IMR-90 (cell line): ENCODE results near the gene ALOX12. TPM values are rescaled to one million over a fixed set of nuclear protein-coding genes. Genes with fewer than 3 reads are reported as not detected.
A peak's percentile ranks its signal among the peaks of the same experiment; 100 is the strongest.

Source experiments
- ATAC-seq: fragments of 200-7000 bp; cut with Tn5 transposase; 2 replicates; pipeline ENCODE4 v1.9.1; 2020; ENCODE audit warnings: low read depth, mild to moderate bottlenecking, moderate library complexity
- BruUV-seq: library from RNA; stranded (reverse); fragments of 400-500 nt; replicated peaks from 2 replicates; lab custom pipeline; 2021; lab: Mats Ljungman, UMichigan
- CTCF ChIA-PET: fragments of 300-600 bp; formaldehyde crosslinking; extraction: SDS; loops from one replicate; lab custom pipeline; 2021; ENCODE audit warnings: antibody characterized with exemption; lab: Yijun Ruan, JAX
- POLR2A ChIA-PET: fragments of 300-600 bp; sonication (Branson Sonifier 250); formaldehyde crosslinking; loops from one replicate; lab custom pipeline; 2022; ENCODE audit warnings: antibody characterized with exemption; ENCODE audit not compliant: unreplicated experiment; lab: Charles Lee
- DNase-seq: peaks from one replicate; pipeline ENCODE4 v3.0.0; 2013
- H2AFZ ChIP-seq: replicated peaks from 2 replicates; pipeline ENCODE3; 2013; ENCODE audit warnings: low read length, mild to moderate bottlenecking; ENCODE audit not compliant: poor library complexity
- H2AK5ac ChIP-seq: 2 replicates; pipeline ENCODE4 v1.6.1; 2013; ENCODE audit warnings: low read depth, low read length, inconsistent platforms
- H2AK9ac ChIP-seq: replicated peaks from 2 replicates; pipeline ENCODE3; 2013; ENCODE audit warnings: mild to moderate bottlenecking, low read depth, low read length, moderate library complexity; ENCODE audit not compliant: poor library complexity
- H2BK120ac ChIP-seq: 2 replicates; pipeline ENCODE4 v1.6.1; 2013; ENCODE audit warnings: low read depth, low read length, inconsistent platforms
- H2BK15ac ChIP-seq: 3 replicates; pipeline ENCODE4 v1.6.1; 2013; ENCODE audit warnings: low read depth, low read length, inconsistent platforms
- H2BK20ac ChIP-seq: 2 replicates; pipeline ENCODE4 v1.6.1; 2013; ENCODE audit warnings: low read depth, mild to moderate bottlenecking, inconsistent platforms, low read length, moderate library complexity
- H2BK5ac ChIP-seq: 2 replicates; pipeline ENCODE4 v1.6.1; 2013; ENCODE audit warnings: mild to moderate bottlenecking, low read depth, low read length, inconsistent platforms; ENCODE audit not compliant: poor library complexity, severe bottlenecking
- H3K14ac ChIP-seq: replicated peaks from 2 replicates; pipeline ENCODE4 v1.6.1; 2013; ENCODE audit warnings: low read depth, low read length, inconsistent platforms
- H3K18ac ChIP-seq: 2 replicates; pipeline ENCODE4 v1.6.1; 2013; ENCODE audit warnings: low read depth, low read length, control low read depth
- H3K23ac ChIP-seq: 2 replicates; pipeline ENCODE4 v1.6.1; 2013; ENCODE audit warnings: low read depth, low read length, inconsistent platforms
- H3K27ac ChIP-seq: 2 replicates; pipeline ENCODE4 v1.5.1; 2013; ENCODE audit warnings: mild to moderate bottlenecking, control low read depth, low read length; ENCODE audit not compliant: insufficient read depth
- H3K27me3 ChIP-seq: 2 replicates; pipeline ENCODE4 v1.6.1; 2013; ENCODE audit warnings: low read length; ENCODE audit not compliant: control insufficient read depth, insufficient read depth
- H3K36me3 ChIP-seq: 2 replicates; pipeline ENCODE4 v1.6.1; 2013; ENCODE audit warnings: low read length, mixed read lengths; ENCODE audit not compliant: control insufficient read depth, insufficient read depth
- H3K4ac ChIP-seq: 2 replicates; pipeline ENCODE4 v1.6.1; 2013; ENCODE audit warnings: low read depth, low read length, inconsistent platforms
- H3K4me1 ChIP-seq: 2 replicates; pipeline ENCODE4 v1.6.1; 2013; ENCODE audit warnings: low read length, mixed read lengths; ENCODE audit not compliant: control insufficient read depth, insufficient read depth
- H3K4me2 ChIP-seq: 2 replicates; pipeline ENCODE4 v1.6.1; 2013; ENCODE audit warnings: low read depth, mild to moderate bottlenecking, control low read depth, low read length, moderate library complexity
- H3K4me3 ChIP-seq: 2 replicates; pipeline ENCODE4 v1.5.1; 2013; ENCODE audit warnings: low read depth, mild to moderate bottlenecking, control low read depth, low read length, moderate library complexity; ENCODE audit not compliant: insufficient read depth
- H3K56ac ChIP-seq: 2 replicates; pipeline ENCODE4 v1.6.1; 2013; ENCODE audit warnings: low read length, inconsistent platforms; ENCODE audit not compliant: insufficient read depth; ENCODE audit errors: extremely low read depth
- H3K79me1 ChIP-seq, 2 experiments: 2 replicates each; pipeline ENCODE4 v1.6.1; 2013; ENCODE audit warnings: low read length in 2 of 2, inconsistent platforms in 1 of 2, low read depth in 1 of 2
- H3K9ac ChIP-seq: 2 replicates; pipeline ENCODE4 v1.6.1; 2013; ENCODE audit warnings: low read depth, low read length, control low read depth
- H3K9me1 ChIP-seq: 2 replicates; pipeline ENCODE4 v1.6.1; 2013; ENCODE audit warnings: low read length, inconsistent platforms; ENCODE audit not compliant: insufficient read depth
- H3K9me3 ChIP-seq: 2 replicates; pipeline ENCODE4 v1.6.1; 2013; ENCODE audit warnings: low read length; ENCODE audit not compliant: control insufficient read depth, insufficient read depth
- H4K20me1 ChIP-seq: 2 replicates; pipeline ENCODE4 v1.6.1; 2013; ENCODE audit warnings: low read length, inconsistent platforms; ENCODE audit not compliant: insufficient read depth
- H4K5ac ChIP-seq: 2 replicates; pipeline ENCODE4 v1.6.1; 2013; ENCODE audit warnings: mild to moderate bottlenecking, low read depth, low read length, control low read depth
- H4K8ac ChIP-seq, 2 experiments: 2 replicates each; pipeline ENCODE4 v1.6.1; 2013; ENCODE audit warnings: low read depth in 2 of 2, low read length in 2 of 2, control low read depth in 1 of 2, inconsistent platforms in 1 of 2
- H4K91ac ChIP-seq: 2 replicates; pipeline ENCODE4 v1.6.1; 2013; ENCODE audit warnings: low read depth, low read length, inconsistent platforms; ENCODE audit not compliant: insufficient read depth
- CEBPB ChIP-seq: IDR thresholded peaks from 2 replicates; pipeline ENCODE4 v1.6.1; 2012; ENCODE audit warnings: low read depth, low read length, improper control_type of control experiment
- CHD1 ChIP-seq: IDR thresholded peaks from 2 replicates; pipeline ENCODE4 v1.6.1; 2012; ENCODE audit warnings: low read depth, low read length, improper control_type of control experiment
- FOS ChIP-seq: fragments of 150-350 bp; IDR thresholded peaks from 2 replicates; pipeline ENCODE4 v1.6.1; 2016; ENCODE audit warnings: low read depth, low read length
- MAZ ChIP-seq: IDR thresholded peaks from 2 replicates; pipeline ENCODE4 v1.6.1; 2012; ENCODE audit warnings: low read depth, mild to moderate bottlenecking, low read length, improper control_type of control experiment, moderate library complexity, borderline replicate concordance
- MXI1 ChIP-seq: IDR thresholded peaks from 2 replicates; pipeline ENCODE4 v1.6.1; 2012; ENCODE audit warnings: low read depth, mild to moderate bottlenecking, low read length, moderate library complexity, borderline replicate concordance
- NFE2L2 ChIP-seq: fragments of 150-350 bp; IDR thresholded peaks from 2 replicates; pipeline ENCODE4 v1.6.1; 2016; ENCODE audit warnings: low read depth, mild to moderate bottlenecking, low read length
- RFX5 ChIP-seq: IDR thresholded peaks from 2 replicates; pipeline ENCODE4 v1.8.0; 2012; ENCODE audit warnings: low read depth, mild to moderate bottlenecking, low read length, moderate library complexity
- WGBS, 2 experiments: methylation state at CpG; one replicate each; pipeline versions ENCODE4 v1.1.5 to v1.1.7; 2013; ENCODE audit warnings: missing lambda C conversion rate in 2 of 2; ENCODE audit not compliant: insufficient read length in 1 of 2; ENCODE audit errors: extremely low coverage in 2 of 2; 5-methylcytosine and 5-hydroxymethylcytosine counted together
- dilution Hi-C: fragments of 300-500 bp; cut with HindIII; formaldehyde crosslinking; loops from one replicate; pipeline ENCODE4 v1.14.3; 2018; ENCODE audit warnings: low sequenced_read_pairs; ENCODE audit not compliant: unreplicated experiment
- in situ Hi-C: fragments of 300-500 bp; cut with MboI; formaldehyde crosslinking; loops from 3 replicates; pipeline ENCODE4 v1.14.3; 2019; ENCODE audit warnings: low sequenced_read_pairs, inconsistent platforms, mixed read lengths
- intact Hi-C: fragments of 100-400 bp; cut with micrococcal nuclease; formaldehyde crosslinking; loops from 2 replicates; pipeline ENCODE4 v1.10.0; 2022
- polyA plus RNA-seq, 3 experiments: library from polyadenylated mRNA; depleted of rRNA; stranded (reverse); fragments of >200 nt; gene quantifications; 2 replicates each; pipeline ENCODE4 v1.2.3, GENCODE V29; 2012; ENCODE audit warnings: low replicate concordance in 1 of 3
- total RNA-seq: library from RNA; depleted of rRNA; stranded (reverse); fragments of >200 nt; gene quantifications from 2 replicates; pipeline ENCODE4 v1.2.3, GENCODE V29; 2012
- TF ChIP-seq, protein P1 (sequence below): fragments of 150-350 bp; IDR thresholded peaks from 2 replicates; pipeline ENCODE4 v1.6.1; 2017; ENCODE audit warnings: mild to moderate bottlenecking, antibody characterized with exemption, low read length, low read depth

Gene ALOX12
- total and polyA plus RNA-seq, 2 of the 4 experiments (the other 2 are of a cell fraction): 0.03 TPM; not detected in 1

GRCh38 chr17:7041607-7042500, 46.0 kb downstream of the ALOX12 start:
- no peak overlapping the region for H3K4ac ChIP-seq
- H3K23ac ChIP-seq: no peak overlapping the region
- no peak overlapping the region for H3K18ac ChIP-seq
- DNase-seq: no peak
- no peak overlapping the region for H2BK15ac ChIP-seq
- ChIA-PET CTCF (no interaction called here), POLR2A (no interaction called here)
- 16% methylated on average over 26 of the region's 43 CpGs; no CpG with 5 or more reads in 1 of the 2 experiments for WGBS, 2 experiments
- H2AK9ac ChIP-seq: peak overlapping the region; percentile 34
- H2BK5ac ChIP-seq: no peak overlapping the region
- H2AFZ ChIP-seq: peak overlapping the region; percentile 71
- H4K8ac ChIP-seq: no peak overlapping the region
- TF ChIP-seq FOS (no peak), RFX5 (no peak), MAZ (no peak), CHD1 (no peak), MXI1 (no peak), NFE2L2 (no peak), CEBPB (no peak)
- TF ChIP-seq, protein P1, sequence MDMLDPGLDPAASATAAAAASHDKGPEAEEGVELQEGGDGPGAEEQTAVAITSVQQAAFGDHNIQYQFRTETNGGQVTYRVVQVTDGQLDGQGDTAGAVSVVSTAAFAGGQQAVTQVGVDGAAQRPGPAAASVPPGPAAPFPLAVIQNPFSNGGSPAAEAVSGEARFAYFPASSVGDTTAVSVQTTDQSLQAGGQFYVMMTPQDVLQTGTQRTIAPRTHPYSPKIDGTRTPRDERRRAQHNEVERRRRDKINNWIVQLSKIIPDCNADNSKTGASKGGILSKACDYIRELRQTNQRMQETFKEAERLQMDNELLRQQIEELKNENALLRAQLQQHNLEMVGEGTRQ: no peak
- intact Hi-C loops (loop anchor here (10.0 kb wide), 1 partner anchor 523 kb away; the partner anchor contains the start of gene SENP3), dilution Hi-C loops (no loop called here), in situ Hi-C loops (loop anchor here (10.0 kb wide), 1 partner anchor 263 kb away; the partner anchor contains the start of gene EIF5A)
- peaks cover 6% of the 10 kb centered on the region for H3K4me1 ChIP-seq
- H2AK5ac ChIP-seq: no peak overlapping the region
- H3K9me1 ChIP-seq: no peaks in the 10 kb centered on the region
- no peak overlapping the region for H3K4me2 ChIP-seq
- no peak overlapping the region for H2BK20ac ChIP-seq
- no peak for ATAC-seq
- no peaks in the 10 kb centered on the region for H3K36me3 ChIP-seq
- H4K20me1 ChIP-seq: no peaks in the 10 kb centered on the region
- no peak overlapping the region for H3K56ac ChIP-seq
- peaks cover 29% of the 10 kb centered on the region for H3K27me3 ChIP-seq
- H3K9me3 ChIP-seq: no peaks in the 10 kb centered on the region
- no peak overlapping the region for H2BK120ac ChIP-seq
- no peak overlapping the region for H3K9ac ChIP-seq
- H3K79me1 ChIP-seq: 0 out of 4 replicates have a peak, but pooled peaks cover 0 to under 1% of the 10 kb centered on the region in 2 experiments
- no peak overlapping the region for H3K4me3 ChIP-seq
- no peak overlapping the region for H3K27ac ChIP-seq
- H3K14ac ChIP-seq: no peak overlapping the region
- H4K91ac ChIP-seq: no peak overlapping the region
- no peak overlapping the region for H4K5ac ChIP-seq
- BruUV-seq: no TSS peak
